ENCODE measurements around the gene MED28. TPM values are rescaled to one million over a fixed set of nuclear protein-coding genes. Genes with fewer than 3 reads are reported as not detected.

The MED28 gene
- total RNA-seq, 1 donor from 2014 or later = 71.9 TPM

DNA sequence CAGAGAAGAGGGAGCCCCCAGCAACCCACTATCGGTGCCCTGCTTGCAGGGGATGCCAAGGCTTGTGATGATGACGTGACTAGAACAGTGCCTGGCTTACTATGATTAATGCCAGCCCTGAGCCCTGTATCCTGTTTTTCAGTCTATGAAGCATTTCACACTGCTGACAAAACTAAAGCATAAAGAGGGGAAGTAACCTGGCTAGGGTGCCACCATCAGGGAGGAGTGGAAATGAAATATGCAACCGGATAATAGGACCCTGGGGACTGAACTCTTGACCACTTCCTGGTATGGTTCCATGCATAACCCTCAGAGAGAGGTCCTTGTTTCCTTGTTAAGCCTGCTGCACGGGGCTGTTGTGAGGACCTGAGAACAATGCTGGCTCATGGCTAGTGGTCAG, 50.3 kb downstream of the MED28 start:
- Mint-ChIP-seq H3K36me3 (ENCODE audit: low read depth) (no peaks in the 10 kb centered on the region), H3K27me3 (peaks cover 4% of the 10 kb centered on the region), H3K9me3 (no peaks in the 10 kb centered on the region), H3K4me3 (peak overlapping the region; percentile 25), H3K4me1 (peaks cover 40% of the 10 kb centered on the region), H3K27ac (peak overlapping the region; percentile 12)
- CTCF ChIA-PET = interaction anchor here (0.6 to 1.2 kb wide), 2 partner anchors 116 to 145 kb away, joined by 3 to 4 read pairs; no protein-coding TSS in a partner anchor
- ATAC-seq (ENCODE audit: low read depth) = peak; percentile 89
- no peak for DNase-seq
- intact Hi-C loops (cut with micrococcal nuclease) = loop anchor here (1.0 to 2.0 kb wide), 2 partner anchors 50 to 87 kb away; partner anchors contain the start of genes LAP3 and MED28
- POLR2A ChIA-PET = interaction anchor here (0.6 to 0.9 kb wide), 2 partner anchors 45 to 51 kb away, joined by 3 to 4 read pairs; partner anchors contain the start of gene MED28
- no peak for TF ChIP-seq CTCF (IDR thresholded peaks at IDR 0.05)

- Mint-ChIP-seq H3K27ac (no peak overlapping the region), H3K4me3 (no peak overlapping the region), H3K36me3 (ENCODE audit: low read depth) (no peaks in the 10 kb centered on the region), H3K9me3 (no peaks in the 10 kb centered on the region), H3K4me1 (peaks cover 40% of the 10 kb centered on the region), H3K27me3 (peaks cover 7% of the 10 kb centered on the region)
- no peak for TF ChIP-seq CTCF (IDR thresholded peaks at IDR 0.05)
- no peak for ATAC-seq (ENCODE audit: low read depth)
- CTCF ChIA-PET = no interaction called here
- no peak for DNase-seq
- intact Hi-C loops (cut with micrococcal nuclease) = loop anchor here (2.0 kb wide), 1 partner anchor 51 kb away; the partner anchor contains the start of gene MED28
- POLR2A ChIA-PET = interaction anchor here (0.6 kb wide), 1 partner anchor 145 kb away, joined by 3 read pairs; no protein-coding TSS in a partner anchor
Measured at GRCh38 chr4:17665346-17665745, 50.9 kb downstream of the MED28 start.

GRCh38 chr4:17665852-17666251, 51.4 kb downstream of the MED28 start:
- CTCF ChIA-PET = no interaction called here

DNA sequence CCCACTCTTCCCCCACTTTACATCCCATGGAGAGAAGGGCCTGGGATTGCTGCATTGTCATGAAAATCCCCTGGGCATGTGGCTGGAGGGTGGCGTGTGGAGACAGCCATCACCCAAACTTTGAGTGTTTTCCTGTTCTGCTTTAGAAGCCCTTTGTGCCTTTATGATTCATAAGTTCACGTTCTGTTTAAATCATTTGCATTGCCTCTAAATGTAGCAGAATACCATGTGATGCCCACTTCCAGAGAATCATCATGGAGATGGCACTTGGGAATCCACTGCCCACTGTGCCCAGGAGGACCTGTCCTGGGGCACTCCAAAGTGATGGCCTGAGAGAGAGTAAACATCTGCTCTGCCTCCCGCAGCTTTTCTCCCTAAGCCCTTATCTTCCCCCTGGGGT, 52.8 kb downstream of the MED28 start:
- ATAC-seq (ENCODE audit: low read depth) = no peak
- ChIA-PET POLR2A (no interaction called here), CTCF (no interaction called here)
- intact Hi-C loops (cut with micrococcal nuclease) = no loop called here
- DNase-seq = no peak
- Mint-ChIP-seq H3K36me3 (ENCODE audit: low read depth) (no peaks in the 10 kb centered on the region), H3K4me3 (no peak overlapping the region), H3K27ac (no peak overlapping the region), H3K4me1 (peaks cover 40% of the 10 kb centered on the region), H3K9me3 (peaks cover 8% of the 10 kb centered on the region), H3K27me3 (peaks cover 20% of the 10 kb centered on the region)
- no peak for TF ChIP-seq CTCF (IDR thresholded peaks at IDR 0.05)

More at GRCh38 chr4:17665852-17666251, 51.4 kb downstream of the MED28 start:
- H3K4me1 Mint-ChIP-seq = peaks cover 40% of the 10 kb centered on the region
- ATAC-seq (ENCODE audit: low read depth) (no peak), DNase-seq (no peak)
- H3K9me3 Mint-ChIP-seq = no peaks in the 10 kb centered on the region
- intact Hi-C loops (cut with micrococcal nuclease) = loop anchor here (2.0 kb wide), 1 partner anchor 51 kb away; the partner anchor contains the start of gene MED28
- peaks cover 8% of the 10 kb centered on the region for H3K27me3 Mint-ChIP-seq
- POLR2A ChIA-PET = interaction anchor here (0.6 kb wide), 1 partner anchor 144 kb away, joined by 3 read pairs; no protein-coding TSS in a partner anchor
- H3K27ac Mint-ChIP-seq = no peak overlapping the region
- no peak for TF ChIP-seq CTCF (IDR thresholded peaks at IDR 0.05)
- H3K4me3 Mint-ChIP-seq = no peak overlapping the region
- H3K36me3 Mint-ChIP-seq (ENCODE audit: low read depth) = no peaks in the 10 kb centered on the region

GRCh38 chr4:17667653-17668201, 53.3 kb downstream of the MED28 start:
- no peak for DNase-seq
- no peak for TF ChIP-seq CTCF (IDR thresholded peaks at IDR 0.05)
- Mint-ChIP-seq H3K4me1 (peaks cover 40% of the 10 kb centered on the region), H3K27me3 (peaks cover 21% of the 10 kb centered on the region), H3K9me3 (peaks cover 9% of the 10 kb centered on the region), H3K4me3 (no peak overlapping the region), H3K27ac (no peak overlapping the region), H3K36me3 (ENCODE audit: low read depth) (no peaks in the 10 kb centered on the region)
- ChIA-PET POLR2A (no interaction called here), CTCF (no interaction called here)
- no peak for ATAC-seq (ENCODE audit: low read depth)
- intact Hi-C loops (cut with micrococcal nuclease) = no loop called here
